HEK293 (cell line): ENCODE data around the gene SLC6A11.

ENCODE experiments used
- CTCF ChIA-PET: fragments of 350-600 bp; formaldehyde crosslinking; extraction: SDS; loops from one replicate; lab custom pipeline; 2021; ENCODE audit warnings: antibody characterized with exemption; lab: Yijun Ruan, JAX
- POLR2A ChIA-PET: fragments of 300-600 bp; formaldehyde crosslinking; extraction: SDS; loops from one replicate; lab custom pipeline; 2020; ENCODE audit warnings: antibody characterized with exemption, inconsistent platforms; lab: Yijun Ruan, JAX
- H3K27ac ChIP-seq: fragments of 200-500 bp; sonication (Bioruptor generic); 2 replicates; pipeline ENCODE4 v1.5.1; 2014; ENCODE audit warnings: low read depth, low read length, control low read depth, inconsistent platforms; ENCODE audit errors: extremely low read depth
- H3K36me3 ChIP-seq, 2 experiments: fragments of 200-500 bp in 1 of 2; sonication (Bioruptor generic) in 1 of 2; 1 replicate in 1 of 2; 2 replicates in 1 of 2; pipeline ENCODE4 v1.5.1; 2014 to 2017; ENCODE audit warnings: inconsistent platforms in 2 of 2, low read length in 2 of 2; ENCODE audit not compliant: control insufficient read depth in 2 of 2, insufficient read depth in 1 of 2
- H3K4me1 ChIP-seq: fragments of 200-500 bp; sonication (Bioruptor generic); 2 replicates; pipeline ENCODE4 v1.5.1; 2014; ENCODE audit warnings: mild to moderate bottlenecking, low read length, inconsistent platforms; ENCODE audit not compliant: control insufficient read depth, insufficient read depth
- H3K4me3 ChIP-seq: 2 replicates; pipeline ENCODE4 v1.5.1; 2011; ENCODE audit warnings: low read depth, mild to moderate bottlenecking, control low read depth, low read length, moderate library complexity
- H3K9me3 ChIP-seq: fragments of 200-500 bp; sonication (Bioruptor generic); 2 replicates; pipeline ENCODE4 v1.5.1; 2014; ENCODE audit warnings: low read depth, low read length, inconsistent platforms; ENCODE audit not compliant: control insufficient read depth, insufficient read depth
- HOXD13 ChIP-seq: sonication (generic); formaldehyde crosslinking; IDR thresholded peaks from 2 replicates; pipeline ENCODE4 v1.8.0; 2022; ENCODE audit warnings: missing genetic modification reagents, borderline replicate concordance
- KLF1 ChIP-seq: fragments of 450-650 bp; formaldehyde crosslinking; IDR thresholded peaks from 2 replicates; pipeline ENCODE4 v1.5.1; 2016; ENCODE audit warnings: missing biosample characterization, missing genetic modification characterization
- KLF16 ChIP-seq: fragments of 450-650 bp; formaldehyde crosslinking; IDR thresholded peaks from 2 replicates; pipeline ENCODE4 v1.5.1; 2017; ENCODE audit warnings: missing biosample characterization, missing genetic modification characterization
- MZF1 ChIP-seq: fragments of 450-650 bp; formaldehyde crosslinking; IDR thresholded peaks from 2 replicates; pipeline ENCODE4 v1.5.1; 2017; ENCODE audit warnings: missing biosample characterization, missing genetic modification characterization, borderline replicate concordance
- ZIC2 ChIP-seq: fragments of 450-650 bp; formaldehyde crosslinking; IDR thresholded peaks from 2 replicates; pipeline ENCODE4 v1.5.1; 2016; ENCODE audit warnings: missing biosample characterization, missing genetic modification characterization
- ZNF155 ChIP-seq: fragments of 450-650 bp; formaldehyde crosslinking; IDR thresholded peaks from 2 replicates; pipeline ENCODE4 v1.5.1; 2016; ENCODE audit warnings: missing biosample characterization, missing genetic modification characterization
- ZNF19 ChIP-seq: fragments of 450-650 bp; formaldehyde crosslinking; IDR thresholded peaks from 2 replicates; pipeline ENCODE4; 2016; ENCODE audit warnings: missing biosample characterization, missing genetic modification characterization, low read depth
- ZNF510 ChIP-seq: fragments of 450-650 bp; formaldehyde crosslinking; IDR thresholded peaks from 2 replicates; pipeline ENCODE4 v1.5.1; 2018; ENCODE audit warnings: mild to moderate bottlenecking, missing genetic modification characterization, missing biosample characterization; ENCODE audit not compliant: insufficient replicate concordance
- ZNF514 ChIP-seq: fragments of 450-650 bp; formaldehyde crosslinking; IDR thresholded peaks from 2 replicates; pipeline ENCODE4 v1.5.1; 2016; ENCODE audit warnings: missing biosample characterization, missing genetic modification characterization
- ZNF610 ChIP-seq: fragments of 450-650 bp; formaldehyde crosslinking; IDR thresholded peaks from 2 replicates; pipeline ENCODE4 v1.5.1; 2016; ENCODE audit warnings: missing biosample characterization, missing genetic modification characterization, borderline replicate concordance
- ZNF623 ChIP-seq: fragments of 450-650 bp; formaldehyde crosslinking; IDR thresholded peaks from 2 replicates; pipeline ENCODE4 v1.5.1; 2016; ENCODE audit warnings: missing biosample characterization, missing genetic modification characterization
- ZNF629 ChIP-seq: fragments of 450-650 bp; formaldehyde crosslinking; IDR thresholded peaks from 2 replicates; pipeline ENCODE4 v1.5.1; 2017; ENCODE audit warnings: missing biosample characterization, missing genetic modification characterization
- ZSCAN16 ChIP-seq: fragments of 450-650 bp; formaldehyde crosslinking; IDR thresholded peaks from 2 replicates; pipeline ENCODE4 v1.5.1; 2016; ENCODE audit warnings: missing biosample characterization, missing genetic modification characterization
- TF ChIP-seq, protein P1 (sequence below): fragments of 450-650 bp; formaldehyde crosslinking; conservative IDR thresholded peaks from 2 replicates; pipeline ENCODE4 v1.5.1; 2016; ENCODE audit warnings: low read depth, missing biosample characterization, missing genetic modification characterization
- TF ChIP-seq, protein P2 (sequence below): fragments of 450-650 bp; formaldehyde crosslinking; IDR thresholded peaks from 2 replicates; pipeline ENCODE4 v1.5.1; 2016; ENCODE audit warnings: missing biosample characterization, missing genetic modification characterization, borderline replicate concordance
- TF ChIP-seq, protein P3 (sequence below): fragments of 450-650 bp; formaldehyde crosslinking; IDR thresholded peaks from 2 replicates; pipeline ENCODE4 v1.5.1; 2016; ENCODE audit warnings: missing biosample characterization, missing genetic modification characterization
- TF ChIP-seq, protein P4 (sequence below): fragments of 450-650 bp; formaldehyde crosslinking; IDR thresholded peaks from 2 replicates; pipeline ENCODE4 v1.5.1; 2017; ENCODE audit warnings: missing biosample characterization, mild to moderate bottlenecking, missing genetic modification characterization, moderate library complexity

SLC6A11 gene

DNA sequence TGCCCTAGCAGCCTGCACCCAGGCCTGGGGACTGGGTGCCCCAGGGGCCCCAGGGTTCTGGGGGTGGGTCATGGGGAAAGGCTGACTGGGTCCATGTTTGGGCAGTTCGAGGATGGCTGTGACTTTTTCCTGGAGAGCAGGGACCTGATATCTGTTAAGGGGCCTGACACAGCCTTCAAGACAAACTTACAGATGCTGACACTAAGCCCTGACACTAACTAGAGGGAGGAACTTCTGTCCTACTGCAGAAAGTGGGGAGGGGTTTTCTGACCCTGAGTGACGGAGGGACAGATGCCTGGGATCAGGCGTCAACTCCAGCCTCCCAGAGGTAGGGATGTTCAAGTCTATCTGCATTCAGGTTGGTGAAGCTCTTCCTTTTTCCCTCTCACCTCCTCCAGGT is 45.0 kb upstream of the SLC6A11 start:
- H3K27ac ChIP-seq: no peak overlapping the region
- H3K4me1 ChIP-seq: no peaks in the 10 kb centered on the region
- no peaks in the 10 kb centered on the region for H3K9me3 ChIP-seq
- no peak overlapping the region for H3K4me3 ChIP-seq
- TF ChIP-seq MZF1 (tag by site-specific recombination): no peak
- no peak for TF ChIP-seq ZNF19
- no peak for TF ChIP-seq ZNF610 (tag by site-specific recombination)
- POLR2A ChIA-PET: no interaction called here
- H3K36me3 ChIP-seq: no peaks in the 10 kb centered on the region
- CTCF ChIA-PET: interaction anchor here (0.5 to 4.4 kb wide), 8 partner anchors 9 to 490 kb away, joined by 3 to 32 read pairs (median 4); no protein-coding TSS in a partner anchor

DNA sequence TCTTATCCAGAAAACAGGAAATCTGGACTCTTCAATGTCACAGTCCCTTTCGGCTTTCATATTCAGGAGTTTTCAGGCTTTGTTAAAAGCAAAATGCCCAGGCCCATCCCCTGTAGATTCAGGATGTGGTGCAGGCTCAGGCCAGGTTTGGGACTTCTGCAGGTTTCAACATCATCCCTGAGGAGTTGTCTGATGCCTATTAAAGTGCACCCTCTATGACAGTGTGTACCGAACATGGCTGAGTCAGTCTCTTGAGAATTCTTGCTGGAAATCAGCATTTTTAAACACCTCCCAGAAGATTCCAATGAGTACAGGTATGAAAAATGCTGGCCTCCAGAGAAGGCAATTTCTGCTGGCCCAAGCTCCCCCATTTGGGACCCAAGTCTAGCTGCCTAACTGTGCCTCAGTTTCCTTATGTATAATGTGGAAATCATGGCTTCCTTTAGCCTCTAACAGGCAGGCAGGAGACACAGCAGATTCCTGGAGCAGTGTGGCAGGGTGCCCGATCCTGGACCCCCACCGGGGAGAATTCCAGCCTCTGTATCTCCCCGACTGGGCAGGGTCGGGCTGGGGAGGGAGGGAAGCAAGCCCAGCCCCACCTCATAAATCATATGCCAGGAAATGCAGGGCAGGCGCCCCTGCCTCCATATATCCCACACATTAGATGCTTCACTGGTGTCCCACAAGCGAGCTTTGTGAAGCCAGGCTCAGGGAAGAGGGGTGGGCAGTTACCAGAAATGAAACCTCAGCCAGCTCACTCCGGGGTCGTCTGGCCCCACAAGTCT is 44.4 kb upstream of the SLC6A11 start:
- TF ChIP-seq ZSCAN16 (no peak), ZNF623 (tag by site-specific recombination) (no peak), ZNF629 (tag by site-specific recombination) (no peak), ZIC2 (tag by site-specific recombination) (no peak), HOXD13 (CRISPR knock-in tag) (no peak), KLF1 (no peak), KLF16 (no peak), ZNF510 (tag by site-specific recombination) (no peak), ZNF514 (tag by site-specific recombination) (no peak), ZNF155 (tag by site-specific recombination) (no peak)
- TF ChIP-seq, protein P1, sequence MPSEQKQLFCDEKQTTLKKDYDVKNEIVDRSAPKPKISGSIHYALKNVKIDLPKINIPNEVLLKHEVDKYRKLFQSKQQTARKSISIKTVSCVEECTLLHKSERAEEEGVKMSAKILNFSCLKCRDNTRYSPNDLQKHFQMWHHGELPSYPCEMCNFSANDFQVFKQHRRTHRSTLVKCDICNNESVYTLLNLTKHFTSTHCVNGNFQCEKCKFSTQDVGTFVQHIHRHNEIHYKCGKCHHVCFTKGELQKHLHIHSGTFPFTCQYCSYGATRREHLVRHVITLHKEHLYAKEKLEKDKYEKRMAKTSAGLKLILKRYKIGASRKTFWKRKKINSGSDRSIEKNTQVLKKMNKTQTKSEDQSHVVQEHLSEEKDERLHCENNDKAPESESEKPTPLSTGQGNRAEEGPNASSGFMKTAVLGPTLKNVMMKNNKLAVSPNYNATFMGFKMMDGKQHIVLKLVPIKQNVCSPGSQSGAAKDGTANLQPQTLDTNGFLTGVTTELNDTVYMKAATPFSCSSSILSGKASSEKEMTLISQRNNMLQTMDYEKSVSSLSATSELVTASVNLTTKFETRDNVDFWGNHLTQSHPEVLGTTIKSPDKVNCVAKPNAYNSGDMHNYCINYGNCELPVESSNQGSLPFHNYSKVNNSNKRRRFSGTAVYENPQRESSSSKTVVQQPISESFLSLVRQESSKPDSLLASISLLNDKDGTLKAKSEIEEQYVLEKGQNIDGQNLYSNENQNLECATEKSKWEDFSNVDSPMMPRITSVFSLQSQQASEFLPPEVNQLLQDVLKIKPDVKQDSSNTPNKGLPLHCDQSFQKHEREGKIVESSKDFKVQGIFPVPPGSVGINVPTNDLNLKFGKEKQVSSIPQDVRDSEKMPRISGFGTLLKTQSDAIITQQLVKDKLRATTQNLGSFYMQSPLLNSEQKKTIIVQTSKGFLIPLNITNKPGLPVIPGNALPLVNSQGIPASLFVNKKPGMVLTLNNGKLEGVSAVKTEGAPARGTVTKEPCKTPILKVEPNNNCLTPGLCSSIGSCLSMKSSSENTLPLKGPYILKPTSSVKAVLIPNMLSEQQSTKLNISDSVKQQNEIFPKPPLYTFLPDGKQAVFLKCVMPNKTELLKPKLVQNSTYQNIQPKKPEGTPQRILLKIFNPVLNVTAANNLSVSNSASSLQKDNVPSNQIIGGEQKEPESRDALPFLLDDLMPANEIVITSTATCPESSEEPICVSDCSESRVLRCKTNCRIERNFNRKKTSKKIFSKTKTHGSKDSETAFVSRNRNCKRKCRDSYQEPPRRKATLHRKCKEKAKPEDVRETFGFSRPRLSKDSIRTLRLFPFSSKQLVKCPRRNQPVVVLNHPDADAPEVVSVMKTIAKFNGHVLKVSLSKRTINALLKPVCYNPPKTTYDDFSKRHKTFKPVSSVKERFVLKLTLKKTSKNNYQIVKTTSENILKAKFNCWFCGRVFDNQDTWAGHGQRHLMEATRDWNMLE (tag by site-specific recombination): no peak
- H3K4me3 ChIP-seq: no peak overlapping the region
- H3K36me3 ChIP-seq: no peaks in the 10 kb centered on the region
- H3K4me1 ChIP-seq: no peaks in the 10 kb centered on the region
- no peaks in the 10 kb centered on the region for H3K9me3 ChIP-seq
- H3K27ac ChIP-seq: no peak overlapping the region
- ChIA-PET POLR2A (no interaction called here), CTCF (interaction anchor here (0.6 to 3.5 kb wide), 10 partner anchors 10 to 1819 kb away, joined by 3 to 30 read pairs (median 3); no protein-coding TSS in a partner anchor)

DNA sequence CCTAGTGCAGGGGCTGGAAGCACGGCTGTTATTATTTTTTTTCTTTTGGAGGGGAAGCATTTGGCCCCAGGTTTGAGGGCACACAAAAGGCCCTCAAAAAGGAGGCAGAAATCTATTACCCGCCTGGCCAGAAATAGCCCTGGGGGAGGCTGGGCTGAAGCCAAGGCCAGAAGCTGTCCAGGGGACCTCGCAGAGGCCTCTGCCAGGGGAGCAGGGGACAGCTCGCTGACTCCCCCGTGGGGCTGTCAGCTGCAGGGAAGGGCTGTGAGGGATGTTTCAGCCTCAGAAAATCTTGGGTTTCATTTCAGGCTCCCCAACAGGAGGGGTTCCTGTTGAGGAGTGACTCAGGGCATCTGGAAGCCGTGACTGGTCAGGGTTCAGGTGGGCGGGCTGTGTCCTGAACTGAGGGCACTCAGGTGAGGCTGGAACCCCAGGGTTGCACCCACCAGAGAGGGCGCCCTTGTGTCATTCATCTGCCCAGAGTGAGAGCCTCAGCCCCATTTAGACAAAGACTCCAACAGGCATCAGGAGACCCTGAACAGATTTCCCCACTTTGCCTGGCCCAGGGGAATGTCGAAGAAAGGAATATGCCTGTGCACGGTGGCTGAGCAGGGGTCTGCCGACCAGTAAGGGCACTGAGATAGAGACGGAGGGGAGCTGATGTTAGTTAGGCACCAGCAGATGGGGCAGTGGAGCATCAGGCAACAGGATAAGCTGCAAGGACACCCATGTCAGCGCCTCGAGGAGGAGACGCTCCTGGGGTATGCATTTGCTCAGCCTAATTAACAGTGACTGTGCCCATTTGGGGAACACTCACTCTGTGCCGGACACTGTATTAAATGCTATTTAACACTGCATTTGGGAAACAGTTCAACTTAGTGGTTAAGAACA is 43.5 kb upstream of the SLC6A11 start:
- Histone ChIP-seq H3K9me3 (no peaks in the 10 kb centered on the region), H3K36me3 (no peaks in the 10 kb centered on the region), H3K27ac (no peak overlapping the region), H3K4me3 (no peak overlapping the region), H3K4me1 (no peaks in the 10 kb centered on the region)
- CTCF ChIA-PET: interaction anchor here (0.6 to 3.5 kb wide), 18 partner anchors 9 to 1819 kb away, joined by 3 to 30 read pairs (median 4); no protein-coding TSS in a partner anchor
- POLR2A ChIA-PET: no interaction called here
- TF ChIP-seq, protein P2, sequence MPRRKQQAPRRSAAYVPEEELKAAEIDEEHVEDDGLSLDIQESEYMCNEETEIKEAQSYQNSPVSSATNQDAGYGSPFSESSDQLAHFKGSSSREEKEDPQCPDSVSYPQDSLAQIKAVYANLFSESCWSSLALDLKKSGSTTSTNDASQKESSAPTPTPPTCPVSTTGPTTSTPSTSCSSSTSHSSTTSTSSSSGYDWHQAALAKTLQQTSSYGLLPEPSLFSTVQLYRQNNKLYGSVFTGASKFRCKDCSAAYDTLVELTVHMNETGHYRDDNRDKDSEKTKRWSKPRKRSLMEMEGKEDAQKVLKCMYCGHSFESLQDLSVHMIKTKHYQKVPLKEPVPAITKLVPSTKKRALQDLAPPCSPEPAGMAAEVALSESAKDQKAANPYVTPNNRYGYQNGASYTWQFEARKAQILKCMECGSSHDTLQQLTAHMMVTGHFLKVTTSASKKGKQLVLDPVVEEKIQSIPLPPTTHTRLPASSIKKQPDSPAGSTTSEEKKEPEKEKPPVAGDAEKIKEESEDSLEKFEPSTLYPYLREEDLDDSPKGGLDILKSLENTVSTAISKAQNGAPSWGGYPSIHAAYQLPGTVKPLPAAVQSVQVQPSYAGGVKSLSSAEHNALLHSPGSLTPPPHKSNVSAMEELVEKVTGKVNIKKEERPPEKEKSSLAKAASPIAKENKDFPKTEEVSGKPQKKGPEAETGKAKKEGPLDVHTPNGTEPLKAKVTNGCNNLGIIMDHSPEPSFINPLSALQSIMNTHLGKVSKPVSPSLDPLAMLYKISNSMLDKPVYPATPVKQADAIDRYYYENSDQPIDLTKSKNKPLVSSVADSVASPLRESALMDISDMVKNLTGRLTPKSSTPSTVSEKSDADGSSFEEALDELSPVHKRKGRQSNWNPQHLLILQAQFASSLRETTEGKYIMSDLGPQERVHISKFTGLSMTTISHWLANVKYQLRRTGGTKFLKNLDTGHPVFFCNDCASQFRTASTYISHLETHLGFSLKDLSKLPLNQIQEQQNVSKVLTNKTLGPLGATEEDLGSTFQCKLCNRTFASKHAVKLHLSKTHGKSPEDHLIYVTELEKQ: no peak
- TF ChIP-seq, protein P3, sequence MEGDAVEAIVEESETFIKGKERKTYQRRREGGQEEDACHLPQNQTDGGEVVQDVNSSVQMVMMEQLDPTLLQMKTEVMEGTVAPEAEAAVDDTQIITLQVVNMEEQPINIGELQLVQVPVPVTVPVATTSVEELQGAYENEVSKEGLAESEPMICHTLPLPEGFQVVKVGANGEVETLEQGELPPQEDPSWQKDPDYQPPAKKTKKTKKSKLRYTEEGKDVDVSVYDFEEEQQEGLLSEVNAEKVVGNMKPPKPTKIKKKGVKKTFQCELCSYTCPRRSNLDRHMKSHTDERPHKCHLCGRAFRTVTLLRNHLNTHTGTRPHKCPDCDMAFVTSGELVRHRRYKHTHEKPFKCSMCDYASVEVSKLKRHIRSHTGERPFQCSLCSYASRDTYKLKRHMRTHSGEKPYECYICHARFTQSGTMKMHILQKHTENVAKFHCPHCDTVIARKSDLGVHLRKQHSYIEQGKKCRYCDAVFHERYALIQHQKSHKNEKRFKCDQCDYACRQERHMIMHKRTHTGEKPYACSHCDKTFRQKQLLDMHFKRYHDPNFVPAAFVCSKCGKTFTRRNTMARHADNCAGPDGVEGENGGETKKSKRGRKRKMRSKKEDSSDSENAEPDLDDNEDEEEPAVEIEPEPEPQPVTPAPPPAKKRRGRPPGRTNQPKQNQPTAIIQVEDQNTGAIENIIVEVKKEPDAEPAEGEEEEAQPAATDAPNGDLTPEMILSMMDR (tag by site-specific recombination): peak; percentile 54
- TF ChIP-seq, protein P4, sequence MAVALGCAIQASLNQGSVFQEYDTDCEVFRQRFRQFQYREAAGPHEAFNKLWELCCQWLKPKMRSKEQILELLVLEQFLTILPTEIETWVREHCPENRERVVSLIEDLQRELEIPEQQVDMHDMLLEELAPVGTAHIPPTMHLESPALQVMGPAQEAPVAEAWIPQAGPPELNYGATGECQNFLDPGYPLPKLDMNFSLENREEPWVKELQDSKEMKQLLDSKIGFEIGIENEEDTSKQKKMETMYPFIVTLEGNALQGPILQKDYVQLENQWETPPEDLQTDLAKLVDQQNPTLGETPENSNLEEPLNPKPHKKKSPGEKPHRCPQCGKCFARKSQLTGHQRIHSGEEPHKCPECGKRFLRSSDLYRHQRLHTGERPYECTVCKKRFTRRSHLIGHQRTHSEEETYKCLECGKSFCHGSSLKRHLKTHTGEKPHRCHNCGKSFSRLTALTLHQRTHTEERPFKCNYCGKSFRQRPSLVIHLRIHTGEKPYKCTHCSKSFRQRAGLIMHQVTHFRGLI (tag by site-specific recombination): no peak
